ENCODE data around the gene AGRP. TPM values are rescaled to one million over a fixed set of nuclear protein-coding genes. Genes with fewer than 3 reads are reported as not detected.

The AGRP gene
- total and polyA plus RNA-seq, 2 of the 4 experiments (the other 2 are of a cell fraction), result not detected

DNA sequence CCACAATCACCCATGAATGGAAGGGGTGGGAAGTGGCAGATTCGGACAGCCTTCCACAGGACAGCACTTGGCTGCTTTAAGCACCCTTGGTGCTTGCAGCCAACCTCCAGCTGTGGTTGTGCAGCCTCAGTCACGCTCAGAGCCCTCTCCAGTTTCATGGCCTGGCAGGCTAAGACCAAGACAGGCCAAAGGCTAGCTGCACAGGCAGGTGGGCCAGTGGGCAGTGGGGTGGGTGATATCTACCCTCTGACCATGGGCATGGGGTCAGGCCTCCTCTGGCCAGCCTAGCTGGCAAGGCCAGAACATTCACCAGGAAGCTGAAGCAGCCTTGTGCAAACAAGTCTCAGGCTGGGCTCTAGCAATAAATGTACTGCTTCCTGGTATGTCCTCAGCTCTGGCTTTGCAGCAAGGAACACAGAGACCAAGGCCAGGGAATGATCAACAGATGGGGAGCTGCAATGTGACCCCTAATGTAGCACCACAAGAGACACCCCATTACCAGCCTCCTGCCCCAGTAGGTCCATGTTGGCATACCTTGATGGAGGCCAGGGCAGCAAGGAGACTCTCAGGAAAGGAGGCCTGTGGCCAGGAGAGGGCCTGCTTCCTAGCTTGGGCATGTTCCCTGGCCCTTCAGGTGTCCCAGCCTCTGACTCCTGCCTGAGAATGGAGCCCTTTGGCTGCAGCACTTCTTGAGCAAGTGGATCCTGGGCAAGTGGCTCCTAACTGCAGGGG lies 31.5 kb downstream of the AGRP start:
- CTCF ChIA-PET, result no interaction called here
- no peaks in the 10 kb centered on the region for H3K9me3 ChIP-seq (ENCODE audit: control insufficient read depth, insufficient read depth, low read length)
- H3K36me3 ChIP-seq (ENCODE audit: control insufficient read depth, insufficient read depth, low read length), result peaks cover 17% of the 10 kb centered on the region; the same call in 1 of the 2 replicates
- no peak overlapping the region for H3K56ac ChIP-seq (ENCODE audit: extremely low read depth, insufficient read depth, low read length)
- H3K4me1 ChIP-seq (ENCODE audit: control insufficient read depth, insufficient read depth, low read length), result peaks cover 20% of the 10 kb centered on the region
- peaks cover 11% of the 10 kb centered on the region; the same call in 1 of the 2 replicates for H3K9me1 ChIP-seq (ENCODE audit: insufficient read depth, low read length)
- DNase-seq (no peak), ATAC-seq (ENCODE audit: low read depth) (no peak)
- H3K4me3 ChIP-seq (ENCODE audit: insufficient read depth, low read depth, low read length), result no peak overlapping the region
- POLR2A ChIA-PET (ENCODE audit: unreplicated experiment), result no interaction called here
- H4K91ac ChIP-seq (ENCODE audit: insufficient read depth, low read depth, low read length), result no peak overlapping the region
- H3K27me3 ChIP-seq (ENCODE audit: control insufficient read depth, insufficient read depth, low read length), result no peaks in the 10 kb centered on the region
- no peak overlapping the region for H3K18ac ChIP-seq (ENCODE audit: low read depth, low read length)
- H3K23ac ChIP-seq (ENCODE audit: low read depth, low read length), result no peak overlapping the region
- H4K5ac ChIP-seq (ENCODE audit: low read depth, low read length), result no peak overlapping the region
- no peak overlapping the region for H2AK9ac ChIP-seq (replicated peaks; ENCODE audit: low read depth, low read length, poor library complexity)
- H2AFZ ChIP-seq (replicated peaks; ENCODE audit: low read length, poor library complexity), result no peak overlapping the region
- H3K4ac ChIP-seq (ENCODE audit: low read depth, low read length), result no peak overlapping the region
- no peak overlapping the region for H2BK15ac ChIP-seq (ENCODE audit: low read depth, low read length)
- no peak overlapping the region for H3K14ac ChIP-seq (replicated peaks; ENCODE audit: low read depth, low read length)
- H3K4me2 ChIP-seq (ENCODE audit: low read depth, low read length), result no peak overlapping the region
- H4K8ac ChIP-seq (ENCODE audit: low read depth in 2 of 2, low read length in 2 of 2), result no peak overlapping the region
- in situ Hi-C loops (cut with MboI; ENCODE audit: low sequenced_read_pairs) (loop anchor here (10.0 kb wide), 2 partner anchors 197 to 487 kb away; partner anchors contain the start of gene CES3), intact Hi-C loops (cut with micrococcal nuclease) (no loop called here), dilution Hi-C loops (cut with HindIII; ENCODE audit: low sequenced_read_pairs, unreplicated experiment) (no loop called here)
- TF ChIP-seq FOS (IDR thresholded peaks at IDR 0.05; ENCODE audit: low read depth, low read length), result no peak
- TF ChIP-seq POLR2A (IDR thresholded peaks at IDR 0.05; ENCODE audit: low read depth, low read length), result no peak
- TF ChIP-seq NFE2L2 (IDR thresholded peaks at IDR 0.05; ENCODE audit: low read depth, low read length), result no peak
- TF ChIP-seq CEBPB (IDR thresholded peaks at IDR 0.05; ENCODE audit: low read depth, low read length), result no peak
- no peak for TF ChIP-seq MAZ (IDR thresholded peaks at IDR 0.05; ENCODE audit: borderline replicate concordance, low read depth, low read length)
- TF ChIP-seq RAD21 (IDR thresholded peaks at IDR 0.05; ENCODE audit: low read length), result no peak
- no peak for TF ChIP-seq RFX5 (IDR thresholded peaks at IDR 0.05; ENCODE audit: low read depth, low read length)
- no peak for TF ChIP-seq BHLHE40 (IDR thresholded peaks at IDR 0.05; ENCODE audit: low read depth, low read length)
- no peak for TF ChIP-seq CHD1 (IDR thresholded peaks at IDR 0.05; ENCODE audit: low read depth, low read length)
- TF ChIP-seq MXI1 (IDR thresholded peaks at IDR 0.05; ENCODE audit: borderline replicate concordance, low read depth, low read length), result no peak
- TF ChIP-seq, protein P1, sequence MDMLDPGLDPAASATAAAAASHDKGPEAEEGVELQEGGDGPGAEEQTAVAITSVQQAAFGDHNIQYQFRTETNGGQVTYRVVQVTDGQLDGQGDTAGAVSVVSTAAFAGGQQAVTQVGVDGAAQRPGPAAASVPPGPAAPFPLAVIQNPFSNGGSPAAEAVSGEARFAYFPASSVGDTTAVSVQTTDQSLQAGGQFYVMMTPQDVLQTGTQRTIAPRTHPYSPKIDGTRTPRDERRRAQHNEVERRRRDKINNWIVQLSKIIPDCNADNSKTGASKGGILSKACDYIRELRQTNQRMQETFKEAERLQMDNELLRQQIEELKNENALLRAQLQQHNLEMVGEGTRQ (IDR thresholded peaks at IDR 0.05; ENCODE audit: low read depth, low read length), result no peak
- TF ChIP-seq MAFK (IDR thresholded peaks at IDR 0.05; ENCODE audit: low read depth, low read length), result no peak
- TF ChIP-seq RCOR1 (IDR thresholded peaks at IDR 0.05; ENCODE audit: insufficient replicate concordance, low read length), result no peak
- TF ChIP-seq, protein P2, sequence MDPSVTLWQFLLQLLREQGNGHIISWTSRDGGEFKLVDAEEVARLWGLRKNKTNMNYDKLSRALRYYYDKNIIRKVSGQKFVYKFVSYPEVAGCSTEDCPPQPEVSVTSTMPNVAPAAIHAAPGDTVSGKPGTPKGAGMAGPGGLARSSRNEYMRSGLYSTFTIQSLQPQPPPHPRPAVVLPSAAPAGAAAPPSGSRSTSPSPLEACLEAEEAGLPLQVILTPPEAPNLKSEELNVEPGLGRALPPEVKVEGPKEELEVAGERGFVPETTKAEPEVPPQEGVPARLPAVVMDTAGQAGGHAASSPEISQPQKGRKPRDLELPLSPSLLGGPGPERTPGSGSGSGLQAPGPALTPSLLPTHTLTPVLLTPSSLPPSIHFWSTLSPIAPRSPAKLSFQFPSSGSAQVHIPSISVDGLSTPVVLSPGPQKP (IDR thresholded peaks at IDR 0.05; ENCODE audit: borderline replicate concordance, low read depth, low read length), result no peak
- TF ChIP-seq SMC3 (IDR thresholded peaks at IDR 0.05; ENCODE audit: low read depth, low read length), result no peak
- H2BK5ac ChIP-seq (ENCODE audit: low read depth, low read length, poor library complexity, severe bottlenecking), result no peak overlapping the region
- H3K27ac ChIP-seq (ENCODE audit: insufficient read depth, low read length), result no peak overlapping the region
- no TSS peak for BruUV-seq (replicated peaks)
- no peak overlapping the region for H2BK20ac ChIP-seq (ENCODE audit: low read depth, low read length)
- no CpG with 5 or more reads among the region's 2 CpGs for WGBS, 2 experiments (ENCODE audit: extremely low coverage in 2 of 2, insufficient read length in 1 of 2)
- H4K20me1 ChIP-seq (ENCODE audit: insufficient read depth, low read length), result peaks cover 56% of the 10 kb centered on the region
- peaks cover 11 to 49% of the 10 kb centered on the region in 2 experiments for H3K79me1 ChIP-seq (ENCODE audit: low read depth in 1 of 2, low read length in 2 of 2)
- H2AK5ac ChIP-seq (ENCODE audit: low read depth, low read length), result no peak overlapping the region
- no peak overlapping the region for H2BK120ac ChIP-seq (ENCODE audit: low read depth, low read length)
- no peak overlapping the region for H3K9ac ChIP-seq (ENCODE audit: low read depth, low read length)
